CD8-positive, alpha-beta memory T cell (primary cell): Measurements from ENCODE around the gene HS2ST1. TPM values are rescaled to one million over a fixed set of nuclear protein-coding genes. Genes with fewer than 3 reads are reported as not detected.
"Not testable (repeated sequence)": the region's sequence is repeated elsewhere in the genome, so short reads cannot be mapped to it uniquely, and the experiment has no call there.

Source experiments
- CTCF ChIA-PET: fragments of 350-600 bp; sonication (Branson Sonifier 250); formaldehyde crosslinking; loops from one replicate; lab custom pipeline; 2021; ENCODE audit warnings: antibody characterized with exemption; lab: Charles Lee
- POLR2A ChIA-PET: fragments of 350-600 bp; sonication (Branson Sonifier 250); formaldehyde crosslinking; loops from one replicate; lab custom pipeline; 2021; ENCODE audit warnings: antibody characterized with exemption; lab: Charles Lee
- DNase-seq, 5 donors: peaks; one replicate each; pipeline versions ENCODE4 v3.0.0 to v3.0.0-alpha.2; 2020 to 2022; ENCODE audit warnings: mixed read lengths in 1 of 5
- H3K27ac ChIP-seq: one replicate; pipeline ENCODE4 v1.7.0; 2013; ENCODE audit warnings: low read depth, mild to moderate bottlenecking, low read length, moderate library complexity
- H3K27me3 ChIP-seq: 2 replicates; pipeline ENCODE4 v1.7.0; 2013; ENCODE audit warnings: low read length, mild to moderate bottlenecking; ENCODE audit not compliant: insufficient read depth, poor library complexity, severe bottlenecking
- H3K36me3 ChIP-seq: 2 replicates; pipeline ENCODE4 v1.7.0; 2013; ENCODE audit warnings: mild to moderate bottlenecking, low read length, moderate library complexity; ENCODE audit not compliant: insufficient read depth
- H3K4me1 ChIP-seq: 2 replicates; pipeline ENCODE4 v1.7.0; 2013; ENCODE audit warnings: mild to moderate bottlenecking, low read length, moderate library complexity; ENCODE audit not compliant: insufficient read depth
- H3K4me3 ChIP-seq: 2 replicates; pipeline ENCODE4 v1.7.0; 2013; ENCODE audit warnings: mild to moderate bottlenecking, low read length
- H3K9me3 ChIP-seq: 2 replicates; pipeline ENCODE4 v1.7.0; 2013; ENCODE audit warnings: mild to moderate bottlenecking, low read length
- H3K27ac Mint-ChIP-seq, 8 donors: one replicate each; pipeline ENCODE4 v1.8.0; 2020 to 2021; ENCODE audit warnings: mixed read lengths in 8 of 8, mild to moderate bottlenecking in 6 of 8, inconsistent platforms in 3 of 8, moderate library complexity in 3 of 8
- H3K27me3 Mint-ChIP-seq, 2 donors: one replicate each; pipeline ENCODE4 v1.8.0; 2020 to 2021; ENCODE audit warnings: mixed read lengths in 2 of 2, mild to moderate bottlenecking in 1 of 2, moderate library complexity in 1 of 2
- H3K36me3 Mint-ChIP-seq, 3 donors: one replicate each; pipeline ENCODE4 v1.8.0; 2020 to 2021; ENCODE audit warnings: mixed read lengths in 3 of 3, inconsistent platforms in 1 of 3, mild to moderate bottlenecking in 1 of 3
- H3K4me1 Mint-ChIP-seq, 3 donors: one replicate each; pipeline ENCODE4 v1.8.0; 2020 to 2021; ENCODE audit warnings: mixed read lengths in 3 of 3, inconsistent platforms in 1 of 3, mild to moderate bottlenecking in 1 of 3
- H3K4me3 Mint-ChIP-seq, 7 donors: one replicate each; pipeline ENCODE4 v1.8.0; 2020 to 2021; ENCODE audit warnings: mixed read lengths in 7 of 7, mild to moderate bottlenecking in 6 of 7, moderate library complexity in 4 of 7, inconsistent platforms in 2 of 7
- H3K9me3 Mint-ChIP-seq, 5 donors: one replicate each; pipeline ENCODE4 v1.8.0; 2020 to 2022; ENCODE audit warnings: mixed read lengths in 5 of 5, mild to moderate bottlenecking in 3 of 5, moderate library complexity in 2 of 5, inconsistent platforms in 1 of 5
- polyA plus RNA-seq: library from polyadenylated mRNA; unstranded; fragments of 300-500 nt; fragmentation: Illumina TruSeq; gene quantifications from one replicate; pipeline ENCODE4 v1.2.3, GENCODE V29; 2021
- total RNA-seq, 2 experiments: library from RNA; stranded (reverse); gene quantifications; one replicate each; pipeline ENCODE4 v1.2.3, GENCODE V29; 2021

HS2ST1 gene
- total and polyA plus RNA-seq, 3 experiments from 2014 or later: 8.4 to 20.2 (median 18.8) TPM

DNA sequence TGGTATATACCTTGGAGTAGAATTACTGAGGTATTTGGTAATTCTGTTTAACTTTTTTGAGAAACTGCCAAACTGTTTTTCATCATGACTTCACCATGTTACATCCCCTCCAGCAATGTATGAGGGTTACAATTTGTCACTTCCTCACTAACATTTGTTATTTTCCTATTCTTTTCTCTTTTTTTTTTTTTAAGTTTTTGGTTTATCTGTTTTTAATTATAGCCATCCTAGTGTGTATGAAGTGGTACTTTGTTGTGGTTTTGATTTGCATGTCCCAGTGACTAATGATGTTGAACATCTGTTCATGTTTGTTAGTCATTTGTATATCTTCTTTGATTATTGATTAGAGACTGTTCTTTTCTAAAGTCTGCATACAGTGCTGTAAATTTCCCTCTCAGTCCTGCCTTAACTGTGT lies 147.3 kb downstream of the HS2ST1 start:
- Mint-ChIP-seq H3K4me3 (no peak overlapping the region), H3K27me3 (no peaks in the 10 kb centered on the region), H3K9me3 (peaks cover 0 to 2% (median 0%) of the 10 kb centered on the region in 5 donors), H3K27ac (peak overlapping the region in 2 of 8 donors; percentile 57 to 73), H3K36me3 (peaks cover 3 to 23% (median 9%) of the 10 kb centered on the region in 3 donors), H3K4me1 (peaks cover 19 to 45% (median 42%) of the 10 kb centered on the region in 3 donors)
- no peak overlapping the region for H3K27ac ChIP-seq
- ChIA-PET CTCF (no interaction called here), POLR2A (no interaction called here)
- DNase-seq: no peak
- H3K27me3 ChIP-seq: no peaks in the 10 kb centered on the region
- no peaks in the 10 kb centered on the region for H3K4me1 ChIP-seq
- H3K36me3 ChIP-seq: no peaks in the 10 kb centered on the region
- H3K9me3 ChIP-seq: no peaks in the 10 kb centered on the region
- no peak overlapping the region for H3K4me3 ChIP-seq

DNA sequence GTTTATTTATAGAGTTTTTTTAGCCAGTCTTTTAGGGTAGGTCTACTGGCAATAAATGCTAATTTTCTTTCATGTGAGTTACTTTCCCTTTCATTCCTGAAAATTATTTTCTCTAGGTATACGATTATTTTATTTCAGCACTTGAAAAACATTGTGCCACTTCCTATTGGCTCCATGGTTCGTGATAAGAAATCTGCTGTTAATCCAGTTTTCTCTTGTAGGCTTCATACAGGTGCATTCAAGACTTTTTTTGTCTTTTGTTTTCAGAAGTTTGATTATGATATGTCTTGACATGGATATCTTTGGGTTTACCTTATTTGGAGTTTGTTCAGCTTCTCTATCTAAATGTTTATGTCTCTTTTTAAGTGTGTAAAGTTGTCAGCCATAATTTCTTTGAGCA lies 148.3 kb downstream of the HS2ST1 start:
- Histone ChIP-seq H3K4me1 (no peaks in the 10 kb centered on the region), H3K4me3 (no peak overlapping the region), H3K27ac (no peak overlapping the region), H3K36me3 (no peaks in the 10 kb centered on the region), H3K9me3 (no peaks in the 10 kb centered on the region), H3K27me3 (no peaks in the 10 kb centered on the region)
- Mint-ChIP-seq H3K4me3 (no peak overlapping the region), H3K9me3 (peaks cover 0 to 4% (median 0%) of the 10 kb centered on the region in 5 donors), H3K4me1 (peaks cover 19 to 46% (median 45%) of the 10 kb centered on the region in 3 donors), H3K27me3 (no peaks in the 10 kb centered on the region), H3K27ac (peak overlapping the region in 1 of 8 donors; percentile 64), H3K36me3 (peaks cover 4 to 29% (median 11%) of the 10 kb centered on the region in 3 donors)
- no peak for DNase-seq
- ChIA-PET POLR2A (no interaction called here), CTCF (no interaction called here)

DNA sequence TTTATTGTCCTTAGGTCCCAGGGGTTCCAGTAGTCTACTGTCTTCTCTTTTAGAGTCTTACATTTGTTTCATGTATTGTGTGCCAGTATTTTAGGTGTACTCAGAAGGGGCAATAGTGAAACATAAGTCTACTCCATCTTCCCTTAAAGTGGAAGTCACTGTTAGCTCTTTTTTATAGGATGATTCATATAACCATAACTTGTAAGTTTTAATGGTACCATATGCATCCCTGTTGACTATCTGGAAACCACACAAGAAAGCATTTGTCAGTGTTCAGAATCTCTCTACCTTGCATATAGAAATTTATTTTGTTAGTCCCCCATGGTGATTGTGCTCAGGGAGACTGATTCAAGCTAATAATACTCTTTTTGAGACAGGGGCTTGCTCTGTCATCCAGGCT lies 149.9 kb downstream of the HS2ST1 start:
- no peak overlapping the region for H3K4me3 ChIP-seq
- no peaks in the 10 kb centered on the region for H3K36me3 ChIP-seq
- CTCF ChIA-PET: interaction anchor here (0.9 to 1.9 kb wide), 2 partner anchors 18 to 240 kb away, joined by 3 read pairs; no protein-coding TSS in a partner anchor
- H3K4me1 ChIP-seq: no peaks in the 10 kb centered on the region
- POLR2A ChIA-PET: no interaction called here
- DNase-seq: no peak
- Mint-ChIP-seq H3K27me3 (no peaks in the 10 kb centered on the region), H3K4me1 (peaks cover 15 to 39% (median 33%) of the 10 kb centered on the region in 3 donors), H3K36me3 (peaks cover 4 to 33% (median 11%) of the 10 kb centered on the region in 3 donors), H3K27ac (peak overlapping the region in 1 of 8 donors; percentile 12), H3K4me3 (no peak overlapping the region), H3K9me3 (peaks cover 0 to 4% (median 0%) of the 10 kb centered on the region in 5 donors)
- H3K27me3 ChIP-seq: no peaks in the 10 kb centered on the region
- H3K27ac ChIP-seq: no peak overlapping the region
- H3K9me3 ChIP-seq: no peaks in the 10 kb centered on the region

DNA sequence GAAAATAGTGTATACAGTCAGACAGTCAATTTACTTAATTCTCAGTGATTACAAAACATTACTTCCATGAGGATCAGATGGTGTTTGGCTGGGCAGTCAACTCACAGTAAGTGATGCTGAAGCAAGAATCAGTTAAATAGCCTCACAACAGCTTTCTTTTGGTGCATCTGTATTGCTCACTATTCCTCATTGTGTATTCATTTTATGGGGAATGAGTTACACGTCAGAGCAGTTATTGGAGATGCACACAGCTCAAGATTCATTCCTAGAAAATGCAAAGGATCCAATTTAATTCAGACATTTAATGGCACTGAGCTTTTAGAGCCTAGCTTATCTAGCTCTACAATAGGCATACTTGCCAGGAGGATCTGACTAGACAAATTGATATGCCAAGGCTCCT lies 150.6 kb downstream of the HS2ST1 start:
- Histone ChIP-seq H3K9me3 (no peaks in the 10 kb centered on the region), H3K4me1 (no peaks in the 10 kb centered on the region), H3K27me3 (no peaks in the 10 kb centered on the region), H3K4me3 (no peak overlapping the region), H3K27ac (no peak overlapping the region), H3K36me3 (no peaks in the 10 kb centered on the region)
- POLR2A ChIA-PET: no interaction called here
- no peaks in the 10 kb centered on the region for H3K27me3 Mint-ChIP-seq
- peaks cover 0 to 4% (median 0%) of the 10 kb centered on the region in 5 donors for H3K9me3 Mint-ChIP-seq
- CTCF ChIA-PET: interaction anchor here (0.9 to 1.9 kb wide), 2 partner anchors 17 to 241 kb away, joined by 3 read pairs; no protein-coding TSS in a partner anchor
- no peak for DNase-seq
- H3K36me3 Mint-ChIP-seq: peaks cover 4 to 33% (median 11%) of the 10 kb centered on the region in 3 donors
- peaks cover 15 to 33% (median 26%) of the 10 kb centered on the region in 3 donors for H3K4me1 Mint-ChIP-seq
- peak overlapping the region in 1 of 8 donors; percentile 38 for H3K27ac Mint-ChIP-seq
- no peak overlapping the region for H3K4me3 Mint-ChIP-seq

DNA sequence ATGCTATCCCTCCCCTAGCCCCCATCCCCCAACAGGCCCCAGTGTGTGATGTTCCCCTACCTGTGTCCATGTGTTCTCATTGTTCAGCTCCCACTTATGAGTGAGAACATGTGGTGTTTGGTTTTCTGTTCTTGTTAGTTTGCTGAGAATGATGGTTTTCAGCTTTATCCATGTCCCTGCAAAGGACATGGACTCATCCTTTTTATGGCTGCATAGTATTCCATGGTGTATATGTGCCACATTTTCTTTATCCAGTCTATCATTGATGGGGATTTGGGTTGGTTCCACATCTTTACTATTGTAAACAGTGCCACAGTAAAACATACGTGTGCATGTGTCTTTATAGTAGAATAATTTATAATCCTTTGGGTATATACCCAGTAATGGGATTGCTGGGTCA lies 152.3 kb downstream of the HS2ST1 start:
- H3K27me3 Mint-ChIP-seq, H3K36me3 ChIP-seq, H3K4me3 Mint-ChIP-seq, H3K9me3 ChIP-seq, CTCF ChIA-PET, H3K4me3 ChIP-seq, H3K4me1 ChIP-seq, POLR2A ChIA-PET, H3K27ac ChIP-seq, H3K27me3 ChIP-seq, H3K9me3 Mint-ChIP-seq, DNase-seq: not testable (repeated sequence)
- Mint-ChIP-seq H3K36me3 (peaks cover 4 to 33% (median 11%) of the 10 kb centered on the region in 3 donors), H3K4me1 (peaks cover 13 to 23% (median 19%) of the 10 kb centered on the region in 3 donors), H3K27ac (peak overlapping the region in 1 of 8 donors; percentile 36)

DNA sequence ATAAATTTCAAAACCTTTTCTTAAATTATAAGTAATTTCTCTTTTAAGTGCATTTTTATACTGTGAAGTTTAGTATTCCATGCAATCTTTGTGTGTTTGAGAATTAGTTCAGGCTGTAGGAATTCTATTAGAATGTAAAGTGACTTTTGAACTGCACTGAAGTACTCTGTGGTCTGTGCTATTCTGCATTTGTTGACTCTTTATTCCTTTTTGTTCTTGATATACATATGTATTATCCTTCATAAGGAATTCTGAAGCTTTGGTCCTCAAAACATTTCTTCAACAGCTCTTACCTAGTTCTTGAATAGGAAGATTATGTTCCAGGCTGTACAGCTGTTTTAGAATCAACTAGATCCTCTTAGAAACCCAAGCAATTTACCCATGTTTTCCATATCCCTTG lies 158.0 kb downstream of the HS2ST1 start:
- Mint-ChIP-seq H3K9me3 (no peaks in the 10 kb centered on the region), H3K4me1 (no peaks in the 10 kb centered on the region), H3K27me3 (no peaks in the 10 kb centered on the region), H3K36me3 (peaks cover 5 to 17% (median 10%) of the 10 kb centered on the region in 3 donors), H3K27ac (no peak overlapping the region), H3K4me3 (no peak overlapping the region)
- POLR2A ChIA-PET: no interaction called here
- H3K27ac ChIP-seq: no peak overlapping the region
- no peaks in the 10 kb centered on the region for H3K9me3 ChIP-seq
- CTCF ChIA-PET: no interaction called here
- no peaks in the 10 kb centered on the region for H3K36me3 ChIP-seq
- DNase-seq: no peak
- no peaks in the 10 kb centered on the region for H3K27me3 ChIP-seq
- no peaks in the 10 kb centered on the region for H3K4me1 ChIP-seq
- H3K4me3 ChIP-seq: no peak overlapping the region

DNA sequence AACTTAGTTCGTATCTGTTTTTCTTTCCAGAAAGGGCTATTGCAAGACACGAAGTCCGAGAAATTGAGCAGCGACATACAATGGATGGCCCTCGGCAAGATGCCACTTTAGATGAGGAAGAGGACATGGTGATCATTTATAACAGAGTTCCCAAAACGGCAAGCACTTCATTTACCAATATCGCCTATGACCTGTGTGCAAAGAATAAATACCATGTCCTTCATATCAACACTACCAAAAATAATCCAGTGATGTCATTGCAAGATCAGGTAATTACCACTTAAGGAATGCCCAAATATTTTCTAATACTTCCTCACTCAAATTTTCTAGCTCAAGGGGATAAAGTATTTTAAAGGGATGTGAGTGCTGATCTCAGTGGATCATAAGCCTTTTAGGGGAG lies 158.5 kb downstream of the HS2ST1 start:
- Mint-ChIP-seq H3K27me3 (no peaks in the 10 kb centered on the region), H3K9me3 (no peaks in the 10 kb centered on the region), H3K4me3 (no peak overlapping the region), H3K36me3 (peaks cover 1 to 19% (median 13%) of the 10 kb centered on the region in 3 donors), H3K27ac (no peak overlapping the region), H3K4me1 (no peaks in the 10 kb centered on the region)
- no peaks in the 10 kb centered on the region for H3K27me3 ChIP-seq
- POLR2A ChIA-PET: no interaction called here
- no peaks in the 10 kb centered on the region for H3K9me3 ChIP-seq
- H3K4me3 ChIP-seq: no peak overlapping the region
- no peak overlapping the region for H3K27ac ChIP-seq
- H3K4me1 ChIP-seq: no peaks in the 10 kb centered on the region
- CTCF ChIA-PET: no interaction called here
- no peak for DNase-seq
- H3K36me3 ChIP-seq: no peaks in the 10 kb centered on the region

DNA sequence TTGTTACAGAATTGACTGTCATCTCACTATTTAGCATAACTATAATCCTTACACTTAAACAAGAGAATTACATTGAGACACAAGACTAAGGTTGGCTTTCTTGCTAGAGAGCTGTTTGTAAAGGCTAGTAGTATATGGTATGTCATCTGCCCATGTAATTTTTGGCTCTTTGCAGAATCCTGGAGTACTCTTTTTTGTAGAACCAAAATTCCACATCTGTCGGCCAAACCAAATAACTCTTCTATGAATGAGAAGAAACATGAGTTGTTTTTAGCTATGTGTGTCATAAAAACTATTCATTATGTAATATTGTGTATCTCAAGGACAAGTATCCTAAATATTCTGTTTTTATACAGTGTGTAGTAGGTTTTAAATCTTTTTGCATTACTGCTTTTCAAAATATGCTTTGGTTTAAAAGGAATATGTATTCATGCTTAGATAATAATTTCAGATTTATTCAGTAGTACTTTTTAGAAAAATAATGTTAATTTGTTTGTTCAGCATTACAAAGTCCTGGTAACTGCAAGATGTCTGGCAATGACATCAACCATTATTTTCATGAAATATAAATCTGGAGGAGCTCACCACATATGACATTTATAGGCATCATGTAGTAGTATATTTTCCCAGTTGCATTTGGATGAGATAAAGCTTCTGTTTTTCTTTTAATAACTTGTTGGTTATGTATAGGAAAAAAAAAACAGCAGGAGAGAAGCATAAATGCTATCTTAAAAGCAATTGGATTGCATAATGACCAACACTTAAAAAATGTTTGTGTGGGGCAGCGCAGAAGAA lies 159.8 kb downstream of the HS2ST1 start:
- H3K27me3 ChIP-seq: no peaks in the 10 kb centered on the region
- Mint-ChIP-seq H3K4me3 (no peak overlapping the region), H3K4me1 (no peaks in the 10 kb centered on the region), H3K9me3 (no peaks in the 10 kb centered on the region), H3K36me3 (peaks cover 0 to 19% (median 13%) of the 10 kb centered on the region in 3 donors), H3K27ac (no peak overlapping the region), H3K27me3 (no peaks in the 10 kb centered on the region)
- H3K9me3 ChIP-seq: no peaks in the 10 kb centered on the region
- POLR2A ChIA-PET: no interaction called here
- no peaks in the 10 kb centered on the region for H3K36me3 ChIP-seq
- H3K4me1 ChIP-seq: no peaks in the 10 kb centered on the region
- no peak for DNase-seq
- CTCF ChIA-PET: no interaction called here
- no peak overlapping the region for H3K4me3 ChIP-seq
- no peak overlapping the region for H3K27ac ChIP-seq
